Spinal cord (tissue), 10 donors: ENCODE measurements around the gene LARP1B. TPM values are rescaled to one million over a fixed set of nuclear protein-coding genes. Genes with fewer than 3 reads are reported as not detected.
"Not testable (repeated sequence)": the region's sequence is repeated elsewhere in the genome, so short reads cannot be mapped to it uniquely, and the experiment has no call there.

Experiments
- DNase-seq, 6 donors: peaks; one replicate each; pipeline versions ENCODE4 v3.0.0 to v3.0.0-alpha.2; 2013 to 2015; ENCODE audit warnings: low spot score in 6 of 6, low read depth in 4 of 6
- H3K27ac ChIP-seq: one replicate; pipeline ENCODE4 v1.5.1; 2013; ENCODE audit warnings: low read depth, low read length, control low read depth
- H3K27me3 ChIP-seq: one replicate; pipeline ENCODE4 v1.6.1; 2013; ENCODE audit warnings: low read length; ENCODE audit not compliant: control insufficient read depth, insufficient read depth
- H3K36me3 ChIP-seq: one replicate; pipeline ENCODE4 v1.6.1; 2013; ENCODE audit warnings: low read length; ENCODE audit not compliant: control insufficient read depth, insufficient read depth
- H3K4me1 ChIP-seq: one replicate; pipeline ENCODE4 v1.6.1; 2013; ENCODE audit warnings: low read length; ENCODE audit not compliant: control insufficient read depth, insufficient read depth
- H3K4me3 ChIP-seq: one replicate; pipeline ENCODE4 v1.5.1; 2013; ENCODE audit warnings: low read depth, low read length, control low read depth
- H3K9me3 ChIP-seq: one replicate; pipeline ENCODE4 v1.6.1; 2013; ENCODE audit warnings: low read length; ENCODE audit not compliant: control insufficient read depth, insufficient read depth
- WGBS: methylation state at CpG from one replicate; pipeline ENCODE4 v1.1.5; 2013; ENCODE audit warnings: missing lambda C conversion rate; ENCODE audit not compliant: insufficient coverage; 5-methylcytosine and 5-hydroxymethylcytosine counted together
- long read RNA-seq, 4 donors: transcript quantifications; one replicate each; lab custom pipeline, GENCODE V29; 2026
- polyA plus RNA-seq, 2 donors: library from polyadenylated mRNA; unstranded; fragments of 120-200 nt; gene quantifications; one replicate each; pipeline ENCODE4 v1.2.1, GENCODE V29; 2013; ENCODE audit not compliant: insufficient read length in 2 of 2
- total RNA-seq, 2 donors: library from RNA; depleted of rRNA in 1 of 2; stranded (reverse); fragments of 120-200 nt in 1 of 2; fragments of >200 nt in 1 of 2; gene quantifications; one replicate each; pipeline versions ENCODE4 v1.2.3 to v1.2.4, GENCODE V29; 2013 to 2014
- donor health status: healthy.

The LARP1B gene
- total RNA-seq (10 to 100 TPM; 34.9 to 39.0 TPM), polyA plus RNA-seq (10 to 100 TPM; 17.1 to 18.0 TPM)
- long read RNA-seq, donor 1, partial matches to known transcripts, result 0 of 3 reads
- long read RNA-seq, donor 1, other reads (novel, unspliced or antisense), result 0 of 3 reads
- long read RNA-seq, donor 2, result 0 reads
- long read RNA-seq, donor 3, partial matches to known transcripts, result 0 of 2 reads
- long read RNA-seq, donor 3, other reads (novel, unspliced or antisense), result 0 of 2 reads
- long read RNA-seq, donor 4, result 0 reads

DNA sequence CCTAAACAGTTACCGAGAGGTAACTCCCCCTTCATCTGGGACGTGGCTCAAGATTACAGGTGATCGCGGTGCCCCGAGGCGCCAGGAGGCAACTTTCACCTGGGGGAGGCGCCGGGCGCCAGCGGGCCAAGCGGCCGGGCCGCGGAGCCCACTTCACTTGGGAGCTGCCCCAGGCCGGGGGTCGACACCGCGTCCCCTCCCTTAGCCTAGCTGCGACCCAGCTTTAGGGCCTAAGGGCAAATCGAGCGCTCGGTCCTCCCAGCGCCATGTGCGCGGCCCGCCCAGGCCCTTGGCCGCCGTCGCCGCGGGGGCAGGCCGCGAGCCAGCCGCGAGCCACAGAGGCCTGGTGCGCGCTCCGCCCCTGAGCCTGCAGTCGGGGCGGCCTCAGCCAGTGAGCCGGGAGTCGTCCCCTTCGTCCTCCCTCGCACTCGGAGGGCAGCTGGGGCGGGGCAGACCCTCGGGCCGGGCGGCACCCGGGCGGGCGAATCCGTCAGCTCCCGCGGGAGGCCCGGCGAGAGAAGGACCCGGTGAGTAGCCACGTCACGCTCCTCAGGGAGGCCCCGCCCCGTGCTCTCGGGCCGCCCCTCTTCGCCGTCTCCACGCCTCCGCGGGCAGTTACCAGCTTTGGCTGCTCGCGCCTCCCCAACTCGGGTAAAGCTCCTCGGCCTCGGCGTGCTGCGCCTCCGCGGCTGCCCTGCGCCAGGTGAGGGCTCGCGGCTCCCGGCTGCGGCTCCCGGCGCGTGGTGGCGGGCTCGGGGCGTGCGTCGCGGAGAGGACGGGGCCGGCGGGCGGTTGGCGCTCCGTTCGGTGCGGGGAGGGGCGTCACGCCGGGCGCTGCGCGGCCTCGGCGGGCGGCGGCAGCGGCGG lies at the start of gene LARP1B:
Gene LARP1B (plus strand): TSS at position 614 of the 867 bp plus-strand sequence. CDS start 13,640 bp downstream, outside the sequence.
- peak within 1 kb of the TSS; percentile 70 for H3K4me3 ChIP-seq
- H3K4me1 ChIP-seq, result peaks cover 7% of the 10 kb centered on the region
- DNase-seq, result peak; percentile 71 to 97 (median 80)
- H3K36me3 ChIP-seq, result no peaks in the 10 kb centered on the region
- under 1% methylated on average over 112 of the region's 112 CpGs for WGBS
- no peaks in the 10 kb centered on the region for H3K9me3 ChIP-seq
- no peaks in the 10 kb centered on the region for H3K27me3 ChIP-seq
- H3K27ac ChIP-seq, result peak within 1 kb of the TSS; percentile 75

DNA sequence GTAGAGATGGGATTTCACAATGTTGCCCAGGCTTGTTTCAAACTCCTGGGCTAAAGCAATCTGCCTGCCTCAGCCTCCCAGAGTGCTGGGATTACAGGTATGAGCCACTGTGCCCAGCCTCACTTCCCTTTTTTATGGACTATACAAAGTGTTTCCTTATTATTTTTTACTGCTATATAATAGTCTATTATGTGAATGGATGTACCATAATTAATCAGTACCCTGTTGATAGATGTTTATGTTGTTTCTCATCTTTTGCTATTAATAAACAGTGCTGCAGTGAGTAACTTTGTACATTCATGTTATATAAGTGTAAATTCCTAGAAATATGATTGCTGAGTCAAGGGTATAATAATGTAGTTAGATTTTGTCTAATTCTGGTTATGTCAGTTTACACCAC lies 35.8 kb upstream of the LARP1B start:
- no peaks in the 10 kb centered on the region for H3K27me3 ChIP-seq
- no peak overlapping the region for H3K27ac ChIP-seq
- no peaks in the 10 kb centered on the region for H3K9me3 ChIP-seq
- DNase-seq, result no peak
- no peaks in the 10 kb centered on the region for H3K4me1 ChIP-seq
- H3K36me3 ChIP-seq, result peaks cover 29% of the 10 kb centered on the region
- H3K4me3 ChIP-seq, result no peak overlapping the region

DNA sequence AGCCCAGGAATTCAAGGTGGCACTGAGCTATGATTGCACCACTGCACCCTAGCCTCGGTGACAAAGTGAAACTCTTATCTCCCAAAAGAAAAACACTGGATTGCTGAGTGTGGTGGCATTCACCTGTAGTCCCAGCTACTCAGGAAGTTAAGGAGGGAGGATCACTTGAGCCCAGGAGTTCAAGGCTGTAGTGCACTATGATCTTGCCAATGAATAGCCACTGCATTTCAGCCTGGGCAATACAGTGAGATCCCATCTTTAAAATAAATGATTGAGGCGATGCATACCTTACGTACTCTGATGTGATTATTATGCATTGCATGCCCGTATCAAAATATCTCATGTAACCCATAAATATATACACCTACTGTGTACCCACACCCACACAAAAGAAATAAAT lies 31.2 kb upstream of the LARP1B start:
- H3K9me3 ChIP-seq, result no peaks in the 10 kb centered on the region
- peaks cover 13% of the 10 kb centered on the region for H3K36me3 ChIP-seq
- H3K27me3 ChIP-seq, result no peaks in the 10 kb centered on the region
- H3K4me1 ChIP-seq, result no peaks in the 10 kb centered on the region
- H3K27ac ChIP-seq, result no peak overlapping the region
- WGBS, result no CpG with 5 or more reads among the region's 4 CpGs
- DNase-seq, result no peak
- H3K4me3 ChIP-seq, result no peak overlapping the region

DNA sequence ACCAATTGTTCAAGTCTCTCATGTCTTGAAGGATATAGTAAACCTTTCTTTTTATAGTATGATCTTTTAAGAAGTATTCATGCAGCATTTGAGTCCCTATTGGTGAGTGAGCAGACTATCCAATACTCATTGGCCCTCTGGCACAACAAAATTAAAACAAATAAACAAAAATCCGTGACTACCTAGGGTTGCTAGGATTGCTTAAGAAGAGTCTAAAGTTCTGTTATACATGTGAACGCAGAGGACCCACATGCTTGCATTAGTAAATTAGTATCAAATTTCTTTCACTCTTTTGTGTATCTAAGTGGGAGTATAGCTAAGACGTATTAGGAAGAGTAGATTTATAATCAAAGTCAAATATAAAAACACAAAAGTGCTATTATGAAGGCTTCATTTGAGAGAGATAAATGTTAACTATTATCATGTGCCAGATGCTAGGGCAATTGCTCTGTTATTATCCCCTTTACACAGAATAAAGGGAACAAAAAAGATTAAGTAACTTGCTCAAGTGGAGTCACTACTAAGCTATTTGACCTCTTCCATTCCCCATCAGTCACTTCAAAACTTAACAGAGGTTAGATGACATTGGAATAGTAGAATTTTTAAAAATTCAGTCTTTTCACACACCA lies 29.2 kb upstream of the LARP1B start:
- no peaks in the 10 kb centered on the region for H3K27me3 ChIP-seq
- H3K4me3 ChIP-seq, result no peak overlapping the region
- peaks cover 10% of the 10 kb centered on the region for H3K36me3 ChIP-seq
- DNase-seq, result no peak
- no CpG with 5 or more reads among the region's 3 CpGs for WGBS
- H3K4me1 ChIP-seq, result no peaks in the 10 kb centered on the region
- H3K9me3 ChIP-seq, result no peaks in the 10 kb centered on the region
- no peak overlapping the region for H3K27ac ChIP-seq

DNA sequence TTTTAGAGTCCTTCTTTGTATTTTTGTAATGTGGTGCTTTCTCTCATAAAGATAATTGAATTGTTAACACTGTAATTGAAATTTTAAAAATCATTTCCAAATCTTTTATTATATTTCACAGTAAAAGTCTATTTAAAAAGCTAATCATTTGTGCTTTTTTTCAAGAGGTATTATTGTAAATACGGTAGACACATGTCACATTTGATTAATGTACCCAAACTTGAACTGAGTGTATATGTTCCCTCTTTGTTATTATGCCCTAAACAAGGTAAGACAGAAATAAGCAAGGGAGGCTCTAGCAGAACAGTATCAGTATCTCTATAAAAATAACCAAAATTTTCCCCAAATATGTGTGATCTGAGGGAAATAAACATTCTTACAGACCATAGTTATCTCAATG lies 21.5 kb upstream of the LARP1B start:
- no peak overlapping the region for H3K27ac ChIP-seq
- no peak for DNase-seq
- no CpG with 5 or more reads among the region's 1 CpG for WGBS

DNA sequence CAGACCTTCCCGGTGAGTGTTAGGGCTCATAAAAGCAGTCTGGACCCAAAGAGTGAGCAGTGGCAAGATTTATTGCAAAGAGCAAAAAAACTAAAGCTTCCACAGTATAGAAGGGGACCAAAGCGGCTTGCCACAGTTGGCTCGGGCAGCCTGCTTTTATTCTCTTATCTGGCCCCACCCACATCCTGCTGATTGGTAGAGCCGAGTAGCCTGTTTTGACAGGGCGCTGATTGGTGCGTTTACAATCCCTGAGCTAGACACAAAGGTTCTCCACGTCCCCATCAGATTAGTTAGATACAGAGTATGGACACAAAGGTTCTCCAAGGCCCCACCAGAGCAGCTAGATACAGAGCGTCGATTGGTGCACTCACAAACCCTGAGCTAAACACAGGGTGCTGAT lies 14.1 kb upstream of the LARP1B start:
- not testable (repeated sequence) for H3K4me3 ChIP-seq, H3K36me3 ChIP-seq, H3K9me3 ChIP-seq, H3K27me3 ChIP-seq, H3K4me1 ChIP-seq, H3K27ac ChIP-seq, DNase-seq
- 95% methylated on average over 3 of the region's 9 CpGs for WGBS

More for the DNA sequence above, 21.5 kb upstream of the LARP1B start:
- H3K9me3 ChIP-seq, result no peaks in the 10 kb centered on the region
- H3K4me3 ChIP-seq, result no peak overlapping the region
- H3K36me3 ChIP-seq, result no peaks in the 10 kb centered on the region
- H3K4me1 ChIP-seq, result no peaks in the 10 kb centered on the region
- H3K27me3 ChIP-seq, result no peaks in the 10 kb centered on the region

DNA sequence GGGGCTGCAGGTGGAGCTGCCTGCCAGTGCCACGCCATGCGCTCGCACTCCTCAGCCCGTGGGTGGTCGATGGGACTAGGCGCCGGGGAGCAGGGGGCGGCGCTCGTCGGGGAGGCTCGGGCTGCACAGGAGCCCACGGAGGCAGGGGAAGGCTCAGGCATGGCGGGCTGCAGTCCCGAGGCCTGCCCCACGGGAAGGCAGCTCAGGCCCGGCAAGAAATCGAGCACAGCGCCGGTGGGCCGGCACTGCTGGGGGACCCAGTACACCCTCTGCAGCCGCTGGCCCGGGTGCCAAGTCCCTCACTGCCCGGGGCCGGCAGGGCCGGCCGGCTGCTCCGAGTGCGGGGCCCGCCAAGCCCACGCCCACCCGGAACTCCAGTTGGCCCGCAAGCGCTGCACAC lies 13.6 kb upstream of the LARP1B start:
- H3K4me3 ChIP-seq, H3K27me3 ChIP-seq, H3K36me3 ChIP-seq, H3K27ac ChIP-seq, H3K4me1 ChIP-seq, H3K9me3 ChIP-seq, DNase-seq: not testable (repeated sequence)
- WGBS, result 94% methylated on average over 32 of the region's 34 CpGs

DNA sequence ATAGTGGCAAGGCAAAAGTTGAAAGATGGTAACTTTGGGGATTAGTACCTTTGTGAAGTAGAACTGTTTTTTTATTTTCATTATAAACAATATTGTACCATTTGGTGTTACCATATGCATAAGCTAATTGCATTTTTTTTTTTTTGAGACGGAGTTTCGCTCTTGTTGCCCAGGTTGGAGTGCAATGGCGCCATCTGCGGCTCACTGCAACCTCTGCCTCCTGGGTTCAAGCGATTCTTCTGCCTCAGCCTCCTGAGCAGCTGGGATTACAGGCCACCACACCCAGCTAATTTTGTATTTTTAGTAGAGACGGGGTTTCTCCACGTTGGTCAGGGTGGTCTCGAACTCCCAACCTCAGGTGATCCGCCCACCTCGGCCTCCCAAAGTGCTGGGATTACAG lies 9.9 kb upstream of the LARP1B start:
- 93% methylated on average over 3 of the region's 10 CpGs for WGBS
- DNase-seq, H3K4me1 ChIP-seq, H3K27ac ChIP-seq, H3K4me3 ChIP-seq, H3K27me3 ChIP-seq, H3K9me3 ChIP-seq, H3K36me3 ChIP-seq: not testable (repeated sequence)

DNA sequence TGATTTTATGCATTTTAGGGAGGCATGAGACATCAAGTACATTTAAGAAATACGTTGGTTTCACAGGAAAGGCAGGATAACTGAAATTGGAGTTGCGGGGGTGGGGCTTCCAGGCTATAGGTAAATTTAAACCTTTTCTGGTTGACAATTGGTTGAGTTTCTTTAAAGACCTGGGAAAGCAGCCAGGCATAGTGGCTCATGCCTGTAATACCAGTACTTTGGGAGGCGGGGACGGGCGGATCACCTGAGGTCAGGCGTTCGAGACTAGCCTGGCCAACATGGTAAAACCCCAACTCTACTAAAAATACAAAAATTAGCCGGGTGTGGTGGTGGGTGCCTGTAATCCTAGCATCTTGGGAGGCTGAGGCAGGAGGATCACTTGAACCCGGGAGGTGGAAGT lies 6.2 kb upstream of the LARP1B start:
- not testable (repeated sequence) for DNase-seq, H3K27ac ChIP-seq

More for the DNA sequence above, 6.2 kb upstream of the LARP1B start:
- H3K27me3 ChIP-seq, H3K36me3 ChIP-seq, H3K4me1 ChIP-seq, H3K4me3 ChIP-seq, H3K9me3 ChIP-seq: not testable (repeated sequence)
- WGBS, result 67% methylated on average over 3 of the region's 9 CpGs
